GM12892 (cell line): ENCODE results near the gene RALA.

Source experiments
- POLR2A ChIP-seq: IDR thresholded peaks from 2 replicates; pipeline ENCODE4 v1.6.1; 2011; ENCODE audit warnings: low read depth, low read length, control low read depth
- TAF1 ChIP-seq: IDR thresholded peaks from 2 replicates; pipeline ENCODE4 v1.6.1; 2011; ENCODE audit warnings: low read depth, mild to moderate bottlenecking, control low read depth, low read length, borderline replicate concordance

- TF ChIP-seq TAF1 (no peak), POLR2A (no peak)
Observed at GRCh38 chr7:39621261-39621660, 2.1 kb upstream of the RALA start.
